Activated CD4-positive, alpha-beta T cell treated with anti-CD3 and anti-CD28 coated beads, Interleukin-2, amount 50 U/mL, for 16 hours (primary cell): ENCODE results near the gene NR2F1-AS1.
"Not testable (repeated sequence)": the region's sequence is repeated elsewhere in the genome, so short reads cannot be mapped to it uniquely, and the experiment has no call there.

Experiments
- DNase-seq: peaks from one replicate; pipeline ENCODE4 v3.0.0-alpha.2; 2020

NR2F1-AS1 gene

GRCh38 chr5:93423300-93423699 is 157.7 kb downstream of the NR2F1-AS1 start:
- no peak for DNase-seq

GRCh38 chr5:93422652-93423280 is 158.3 kb downstream of the NR2F1-AS1 start:
- DNase-seq: no peak

GRCh38 chr5:93421987-93422401 is 159.0 kb downstream of the NR2F1-AS1 start:
- no peak for DNase-seq

GRCh38 chr5:93421468-93421867 is 159.6 kb downstream of the NR2F1-AS1 start:
- DNase-seq: no peak

- no peak for DNase-seq
Measured at GRCh38 chr5:93417490-93417889, 163.5 kb downstream of the NR2F1-AS1 start.

- DNase-seq: no peak
Measured at GRCh38 chr5:93415819-93416218, 165.2 kb downstream of the NR2F1-AS1 start.

GRCh38 chr5:93411716-93412115 is 169.3 kb downstream of the NR2F1-AS1 start:
- DNase-seq: no peak

- DNase-seq: no peak
Measured at GRCh38 chr5:93409691-93410090, 171.3 kb downstream of the NR2F1-AS1 start.

- no peak for DNase-seq
Measured at GRCh38 chr5:93407454-93407853, 173.6 kb downstream of the NR2F1-AS1 start.

- no peak for DNase-seq
Measured at GRCh38 chr5:93406971-93407401, 174.0 kb downstream of the NR2F1-AS1 start.

- no peak for DNase-seq
Measured at GRCh38 chr5:93404246-93404645, 176.8 kb downstream of the NR2F1-AS1 start.

GRCh38 chr5:93403141-93403928 is 177.7 kb downstream of the NR2F1-AS1 start:
- DNase-seq: no peak

GRCh38 chr5:93402451-93402850 is 178.6 kb downstream of the NR2F1-AS1 start:
- no peak for DNase-seq

GRCh38 chr5:93401634-93402213 is 179.3 kb downstream of the NR2F1-AS1 start:
- DNase-seq: no peak

- DNase-seq: no peak
Measured at GRCh38 chr5:93399675-93400074, 181.3 kb downstream of the NR2F1-AS1 start.

GRCh38 chr5:93395971-93396379 is 185.0 kb downstream of the NR2F1-AS1 start:
- no peak for DNase-seq

GRCh38 chr5:93395010-93395409 is 186.0 kb downstream of the NR2F1-AS1 start:
- DNase-seq: no peak

GRCh38 chr5:93394301-93394700 is 186.7 kb downstream of the NR2F1-AS1 start:
- no peak for DNase-seq

- not testable (repeated sequence) for DNase-seq
Measured at GRCh38 chr5:93391169-93391568, 189.8 kb downstream of the NR2F1-AS1 start.

- DNase-seq: no peak
Measured at GRCh38 chr5:93385655-93386054, 195.4 kb downstream of the NR2F1-AS1 start.

GRCh38 chr5:93384995-93385394 is 196.0 kb downstream of the NR2F1-AS1 start:
- no peak for DNase-seq

- no peak for DNase-seq
Measured at GRCh38 chr5:93384026-93384425, 197.0 kb downstream of the NR2F1-AS1 start.

GRCh38 chr5:93382188-93382825 is 198.7 kb downstream of the NR2F1-AS1 start:
- DNase-seq: no peak

- no peak for DNase-seq
Measured at GRCh38 chr5:93381057-93381456, 200.0 kb downstream of the NR2F1-AS1 start.
